DMS153 treated with DMSO at 0.1 percent for 48 hours (cell line): Measurements from ENCODE around the gene UMAD1.

ENCODE experiments used
- DNase-seq: peaks from one replicate; lab custom pipeline; 2025; ENCODE audit not compliant: unreplicated experiment; lab: John Stamatoyannopoulos, UW

UMAD1 gene

DNA sequence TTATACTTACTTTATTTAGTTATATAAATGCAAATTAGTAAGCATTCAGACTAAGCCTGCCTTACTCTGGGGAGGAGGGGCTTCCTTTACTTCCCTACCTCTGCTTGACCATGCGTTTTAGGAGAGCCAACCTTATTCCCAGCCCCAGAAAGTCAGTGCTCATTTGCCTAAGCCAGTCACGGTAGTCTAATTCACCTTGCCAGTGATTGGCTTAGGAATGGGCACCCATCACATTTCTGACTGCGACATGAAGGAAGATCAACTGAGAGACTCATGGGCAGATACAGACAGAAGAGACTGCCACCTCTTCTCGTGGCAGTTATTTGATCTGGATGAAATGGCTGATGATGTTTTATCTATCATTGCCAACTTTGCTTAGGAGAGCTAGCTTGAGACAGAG lies 48.4 kb downstream of the UMAD1 start:
- no peak for DNase-seq

DNA sequence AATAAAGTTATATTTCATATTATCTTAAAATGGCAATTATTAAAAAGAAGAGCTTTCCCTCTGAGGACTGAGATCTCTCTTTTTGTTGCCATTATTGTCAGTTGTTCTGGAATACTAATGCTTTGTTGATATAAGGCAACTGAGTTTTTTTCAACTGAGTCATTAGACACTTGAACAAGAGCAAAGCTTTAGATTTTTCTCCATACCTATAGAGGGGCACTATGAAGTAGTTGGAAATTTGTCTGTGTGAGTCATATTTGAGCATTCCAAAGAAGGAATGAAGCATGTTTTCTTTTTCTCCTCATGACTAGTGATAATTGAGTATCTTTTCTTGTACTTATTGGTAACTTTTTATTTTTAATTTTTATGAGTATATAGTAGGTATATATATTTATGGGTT lies 53.3 kb downstream of the UMAD1 start:
- no peak for DNase-seq

DNA sequence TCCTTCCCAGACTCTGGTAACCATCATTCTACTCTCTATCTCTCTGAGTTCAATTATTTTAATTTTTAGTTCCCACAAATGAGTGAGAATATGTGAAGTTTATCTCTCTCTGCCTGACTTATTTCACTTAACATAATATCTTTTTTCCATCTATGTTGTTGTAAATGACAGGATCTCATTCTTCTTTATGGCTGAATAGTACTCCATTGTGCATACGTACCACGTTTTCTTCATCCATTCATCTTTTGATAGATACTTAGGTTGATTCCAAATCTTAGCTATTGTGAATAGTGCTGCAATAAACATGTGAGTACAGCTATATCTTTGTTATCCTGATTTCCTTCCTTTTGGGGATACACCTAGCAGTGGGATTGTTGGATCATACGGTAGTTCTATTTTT lies 54.0 kb downstream of the UMAD1 start:
- DNase-seq: no peak

DNA sequence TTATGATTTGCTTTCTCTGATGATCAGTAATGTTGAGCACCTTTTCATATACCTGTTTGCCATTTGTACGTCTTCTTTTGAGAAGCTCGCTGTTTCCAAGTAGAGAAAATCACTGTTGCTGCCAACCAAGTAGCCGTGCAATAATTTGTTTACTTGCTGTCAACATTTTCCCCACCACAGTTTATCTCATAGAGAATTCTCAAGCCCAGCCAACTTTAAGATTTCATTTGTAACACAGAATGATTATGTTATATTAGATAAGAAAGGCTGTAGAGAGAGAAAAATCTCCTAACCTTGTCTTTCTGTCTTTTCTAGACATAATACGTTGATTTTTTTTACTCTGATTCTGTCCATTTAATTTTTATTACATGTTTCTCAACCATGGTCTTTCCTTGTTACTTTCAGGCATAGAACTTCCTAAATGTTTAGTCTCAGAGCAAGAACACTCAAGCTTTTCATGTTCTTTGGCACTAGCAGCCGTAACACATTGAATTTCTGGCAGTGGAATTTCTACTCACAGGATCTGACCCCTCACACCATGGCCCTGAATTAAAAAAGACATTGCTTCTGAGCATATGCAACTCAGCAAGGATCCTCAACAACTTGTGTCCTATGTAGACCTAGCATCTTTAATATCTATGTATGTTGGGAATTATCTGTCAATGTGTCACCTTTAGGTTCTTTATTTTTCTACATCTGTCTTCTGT lies 54.7 kb downstream of the UMAD1 start:
- no peak for DNase-seq

DNA sequence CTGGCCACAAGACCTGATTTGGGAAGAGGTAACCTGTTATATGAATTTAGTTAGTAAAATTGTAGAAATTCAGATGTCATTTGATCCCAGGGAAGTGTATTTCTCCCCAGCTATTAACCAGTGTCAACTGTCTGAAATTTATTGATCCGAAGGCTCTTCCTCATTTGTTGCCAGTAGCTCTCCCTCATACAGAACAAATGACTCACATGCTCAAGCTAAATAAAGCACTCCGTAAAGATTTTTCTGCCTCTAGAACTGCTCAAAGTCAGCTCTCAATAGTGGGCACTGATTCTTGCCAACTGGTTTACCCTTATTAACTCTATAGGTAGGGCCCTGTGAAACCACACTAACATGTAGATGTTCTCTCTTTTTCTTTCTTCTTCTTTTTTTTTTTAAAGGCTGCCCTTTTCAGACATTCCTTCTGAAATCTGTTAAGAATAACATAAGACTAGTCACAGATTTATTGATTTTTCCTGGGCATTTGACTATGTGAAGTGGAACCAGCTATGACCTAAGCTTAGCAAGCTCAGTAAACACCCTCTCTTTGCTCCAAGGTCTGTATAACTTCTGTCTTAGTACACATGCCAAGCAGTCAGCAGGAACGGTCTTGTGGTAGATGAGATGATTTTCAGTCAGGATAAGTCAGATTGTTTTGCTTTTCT lies 56.0 kb downstream of the UMAD1 start:
- no peak for DNase-seq

DNA sequence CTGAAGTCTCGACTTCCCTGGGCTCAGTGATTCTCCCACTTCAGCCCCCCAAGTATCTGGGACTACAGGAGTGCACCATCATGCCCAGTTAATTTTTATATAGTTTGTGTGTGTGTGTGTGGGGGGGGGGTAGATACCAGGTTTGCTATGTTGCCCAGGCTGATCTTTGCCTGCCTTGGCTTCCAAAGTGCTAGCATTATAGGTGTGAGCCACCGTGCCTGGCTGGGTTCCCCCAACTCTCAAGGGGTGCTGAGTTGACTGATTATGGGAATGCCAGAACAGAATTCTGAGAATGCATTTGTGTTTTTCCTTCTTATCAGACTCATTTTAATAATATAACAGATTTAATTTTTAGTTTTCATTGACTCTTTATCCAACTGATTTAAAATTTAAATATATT lies 58.4 kb downstream of the UMAD1 start:
- no peak for DNase-seq

DNA sequence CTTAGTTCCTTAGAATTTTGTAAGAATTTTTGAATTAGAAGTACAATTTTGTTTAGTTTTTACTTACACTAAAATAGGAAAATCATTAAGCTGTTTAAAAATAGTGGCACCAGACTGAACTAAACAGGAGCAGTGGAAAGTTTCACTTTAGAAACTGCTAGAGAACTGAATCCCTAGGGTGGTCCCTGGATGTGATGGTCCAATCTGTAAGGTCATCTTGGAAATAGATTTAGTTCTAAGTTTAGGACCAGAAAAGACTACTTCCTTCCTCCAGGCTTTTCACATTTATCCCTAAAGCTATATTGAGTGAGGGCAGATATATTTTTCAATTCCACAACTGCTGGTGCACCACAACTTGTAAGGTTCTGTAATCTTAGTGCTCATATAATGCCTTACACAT lies 58.8 kb downstream of the UMAD1 start:
- no peak for DNase-seq

DNA sequence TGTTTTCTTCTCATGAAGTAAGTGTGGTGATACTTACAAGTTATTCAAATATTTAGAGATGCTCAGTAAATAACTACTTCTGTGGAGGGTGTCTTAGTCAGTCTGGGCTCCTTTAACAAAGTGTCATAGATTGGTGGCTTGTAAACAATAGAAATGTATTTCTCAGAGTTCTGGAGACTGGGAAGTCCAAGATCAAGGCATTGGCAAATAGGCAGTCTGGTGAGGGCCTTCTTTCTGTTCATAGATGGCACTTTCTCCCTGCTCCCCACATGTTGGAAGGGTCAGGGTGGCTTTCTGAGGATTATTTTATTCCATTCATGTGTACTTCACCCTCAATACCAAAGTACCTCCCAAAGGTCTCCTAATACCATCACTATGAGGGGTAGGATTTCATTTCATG lies 59.4 kb downstream of the UMAD1 start:
- DNase-seq: no peak

DNA sequence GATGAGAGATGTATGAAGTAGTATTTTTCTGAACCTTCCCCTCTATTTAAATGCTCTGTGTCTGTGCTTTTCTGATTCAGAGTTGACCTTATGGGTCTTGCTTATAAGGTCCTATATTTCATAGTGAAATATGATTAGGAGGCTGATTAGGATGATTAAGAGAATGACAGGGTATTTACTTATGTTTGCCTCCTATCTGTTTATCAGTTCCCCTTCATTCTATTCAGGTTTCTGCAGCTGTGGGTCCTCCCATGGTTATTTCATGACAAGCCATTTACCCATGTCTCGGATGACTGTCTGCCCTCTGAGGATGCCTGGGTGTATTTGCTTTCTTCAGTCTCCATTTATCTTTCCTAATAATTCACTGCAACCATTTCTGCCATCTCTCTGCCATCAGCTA lies 61.0 kb downstream of the UMAD1 start:
- no peak for DNase-seq

DNA sequence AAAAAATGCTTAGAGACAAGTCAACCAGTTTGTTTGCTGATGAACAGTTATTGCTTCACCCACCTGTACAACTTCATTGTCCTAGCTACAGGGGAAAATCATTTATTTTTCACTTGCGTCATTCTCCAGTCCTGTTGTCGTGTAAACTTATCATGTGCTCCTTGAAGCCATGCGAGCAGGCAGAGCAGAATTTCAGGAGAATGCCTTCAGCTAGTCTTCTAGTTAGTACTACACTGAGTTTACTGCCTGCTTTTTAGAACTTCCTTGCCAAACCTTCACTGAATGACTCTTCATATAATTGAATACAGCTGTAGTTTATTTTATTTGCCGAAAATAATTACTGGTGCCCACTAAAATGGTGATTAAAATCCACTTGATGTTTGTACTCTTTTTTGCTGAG lies 62.3 kb downstream of the UMAD1 start:
- no peak for DNase-seq

DNA sequence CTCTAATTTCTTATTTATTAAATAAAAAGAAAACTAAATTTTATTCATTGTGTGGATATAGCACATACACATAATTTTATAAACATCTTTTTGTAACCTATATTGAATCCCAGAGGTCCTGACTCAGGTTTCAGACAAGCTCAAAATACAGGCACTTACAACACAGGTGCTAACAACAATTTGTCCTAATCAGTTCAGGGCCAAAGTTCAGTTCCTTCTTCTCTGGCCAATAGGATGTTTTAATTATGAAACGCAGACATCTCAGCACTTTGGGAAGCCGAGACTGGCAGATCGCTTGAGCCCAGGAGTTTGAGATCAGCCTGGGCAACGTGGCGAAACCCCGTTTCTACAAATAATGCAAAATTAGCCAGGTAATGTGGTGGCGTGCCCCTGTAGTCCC lies 62.9 kb downstream of the UMAD1 start:
- no peak for DNase-seq

DNA sequence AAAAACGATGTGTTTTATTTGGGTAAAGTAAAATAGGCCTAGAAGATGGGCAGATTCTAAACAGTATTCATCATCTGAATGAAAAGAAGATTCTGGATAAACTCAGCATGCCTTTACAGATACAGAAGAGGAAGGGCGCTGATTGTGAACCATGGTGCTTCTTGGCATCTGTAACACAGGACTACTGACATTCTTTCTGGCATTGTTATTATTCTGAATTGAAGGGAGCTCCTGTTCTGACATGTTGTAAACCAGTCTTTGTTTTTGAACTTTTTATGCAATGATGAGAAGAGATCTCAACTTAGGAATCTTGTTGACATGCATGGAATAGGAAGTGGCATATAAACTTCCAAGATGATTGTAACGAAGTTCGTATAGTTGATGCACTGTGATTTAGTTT lies 64.3 kb downstream of the UMAD1 start:
- DNase-seq: no peak

DNA sequence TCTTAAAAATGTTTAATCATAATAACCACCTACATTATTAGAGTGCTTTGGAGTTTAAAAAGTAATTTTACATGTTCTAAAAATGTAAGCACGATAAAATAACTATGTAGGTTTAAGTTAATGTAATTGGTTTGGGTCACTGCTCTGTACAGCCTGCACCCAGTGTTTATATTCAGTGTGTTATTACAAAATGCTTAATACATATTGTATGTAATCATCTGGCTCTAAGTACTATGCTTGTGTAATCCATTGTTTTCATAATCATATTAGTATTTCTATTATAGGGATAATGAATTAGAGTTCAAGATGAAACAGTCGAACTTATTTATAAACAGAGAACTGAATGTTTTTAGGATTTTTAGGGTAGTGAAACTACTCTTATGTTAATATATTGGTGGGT lies 64.8 kb downstream of the UMAD1 start:
- DNase-seq: no peak

DNA sequence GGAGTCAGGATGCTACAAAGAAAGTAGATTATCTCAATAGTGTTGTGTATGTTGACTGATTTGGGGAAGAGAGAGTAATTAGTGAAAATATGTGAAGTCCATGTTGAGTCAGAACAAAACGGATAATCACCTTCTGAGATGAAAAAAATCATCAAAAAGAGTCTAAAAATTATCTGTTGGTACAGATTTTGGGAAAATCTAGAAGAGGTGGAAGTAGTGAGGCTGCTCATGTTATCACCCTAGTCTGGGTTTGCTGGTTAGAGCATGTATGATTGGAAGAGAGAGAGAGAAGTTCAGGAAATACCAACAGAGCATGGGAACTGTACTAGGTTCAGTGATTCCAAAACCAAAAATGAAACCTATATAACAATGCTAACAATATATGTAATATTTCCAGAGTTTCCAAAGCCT lies 65.6 kb downstream of the UMAD1 start:
- DNase-seq: no peak

DNA sequence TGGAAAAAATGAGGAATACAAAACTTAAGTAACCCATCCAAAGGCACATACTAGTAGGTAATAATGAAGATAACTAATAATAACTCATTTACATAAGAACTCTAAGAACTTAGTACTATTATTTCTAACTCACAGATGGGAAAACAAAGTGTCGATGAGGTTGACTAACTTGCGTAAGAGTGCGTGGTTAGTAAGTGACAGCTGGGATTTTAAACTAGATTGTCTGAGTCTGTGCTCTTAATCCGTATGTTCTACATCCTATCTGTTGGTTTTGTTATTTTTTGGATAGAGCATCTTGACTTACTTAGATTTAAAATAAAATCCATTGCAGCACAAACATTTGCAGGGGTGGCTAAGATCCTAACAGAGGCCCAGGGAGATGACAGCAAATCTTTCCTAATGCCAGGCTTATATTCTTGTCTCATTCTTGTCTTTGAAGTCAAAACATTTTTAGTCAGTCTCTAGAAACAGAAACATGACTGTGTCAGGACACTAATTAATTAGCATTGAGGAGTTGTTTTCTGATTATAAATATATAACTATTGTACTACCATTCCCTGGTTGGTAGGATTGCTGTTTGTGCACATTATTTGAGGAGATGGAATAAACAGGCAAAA lies 66.1 kb downstream of the UMAD1 start:
- DNase-seq: no peak

DNA sequence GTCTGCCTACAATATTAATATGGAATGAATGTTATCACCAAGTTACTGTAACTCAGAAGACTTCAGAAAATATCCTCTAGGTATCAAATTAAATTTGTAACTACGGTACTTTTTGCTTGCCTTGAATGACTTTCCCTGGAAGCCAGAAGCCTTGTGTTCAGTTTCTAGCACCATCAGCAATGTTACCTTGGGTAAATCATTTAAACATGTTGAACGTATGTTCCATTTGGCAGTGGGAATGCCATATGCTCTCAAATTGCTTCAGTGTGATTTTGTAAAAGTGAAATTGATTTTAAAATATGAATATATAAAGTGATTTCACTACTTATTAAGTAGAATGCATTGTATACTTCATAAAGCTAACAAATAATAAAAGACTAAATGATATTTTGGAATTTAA lies 66.7 kb downstream of the UMAD1 start:
- DNase-seq: no peak

DNA sequence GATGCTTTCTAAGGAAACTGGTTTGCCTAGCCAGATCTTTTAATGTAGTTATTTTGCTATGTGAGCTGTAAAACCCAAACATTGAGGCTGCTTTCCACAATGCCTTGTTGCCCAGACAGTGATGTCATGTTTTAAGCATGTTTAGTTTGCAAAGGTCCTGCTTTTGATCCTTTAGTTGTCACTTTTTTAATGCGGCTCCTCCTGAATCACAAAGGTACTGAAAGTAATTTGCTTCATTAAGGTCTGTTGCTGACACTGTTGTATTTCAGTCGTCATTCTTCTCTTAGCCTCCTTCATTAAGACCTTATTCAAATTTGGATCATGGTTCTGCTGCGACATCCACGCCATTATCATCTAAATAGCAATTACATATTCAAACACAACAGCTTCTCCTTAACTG lies 67.3 kb downstream of the UMAD1 start:
- DNase-seq: no peak

DNA sequence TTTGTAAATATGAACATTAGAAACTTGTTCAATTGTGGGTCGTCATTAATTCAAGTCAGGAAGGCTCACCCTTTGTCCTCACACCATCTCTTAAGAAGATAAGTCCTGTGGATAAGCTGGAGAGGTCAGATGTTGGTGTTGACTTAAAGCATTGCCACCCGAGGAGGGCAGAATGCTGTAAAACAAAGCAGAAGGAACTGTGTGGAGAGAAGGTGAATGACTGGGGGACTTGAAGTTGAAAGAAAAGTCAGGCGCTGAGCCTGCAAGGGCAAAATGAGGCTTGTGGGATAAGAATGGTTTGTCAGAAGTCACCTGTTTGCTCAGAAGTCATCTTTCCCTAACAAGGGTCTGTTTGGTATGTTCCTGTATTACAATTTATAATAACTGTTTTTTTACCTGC lies 68.7 kb downstream of the UMAD1 start:
- DNase-seq: no peak

DNA sequence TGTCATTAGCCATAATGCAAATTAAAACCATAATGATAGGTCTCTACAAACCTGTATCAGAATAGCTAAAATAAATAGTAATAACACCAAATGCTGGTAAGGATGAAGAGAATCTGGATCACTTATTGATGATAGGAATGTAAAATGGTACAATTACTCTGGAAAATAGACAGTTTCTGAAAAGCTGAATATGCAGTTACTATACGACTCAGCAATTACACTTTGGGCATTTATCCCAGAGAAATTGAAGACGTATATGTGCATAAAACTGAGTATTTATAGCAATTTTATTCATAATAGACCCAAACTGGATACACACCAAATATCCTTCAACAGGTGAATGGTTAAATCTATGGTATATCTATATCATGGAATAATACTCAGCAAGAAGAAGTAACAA lies 69.9 kb downstream of the UMAD1 start:
- no peak for DNase-seq

DNA sequence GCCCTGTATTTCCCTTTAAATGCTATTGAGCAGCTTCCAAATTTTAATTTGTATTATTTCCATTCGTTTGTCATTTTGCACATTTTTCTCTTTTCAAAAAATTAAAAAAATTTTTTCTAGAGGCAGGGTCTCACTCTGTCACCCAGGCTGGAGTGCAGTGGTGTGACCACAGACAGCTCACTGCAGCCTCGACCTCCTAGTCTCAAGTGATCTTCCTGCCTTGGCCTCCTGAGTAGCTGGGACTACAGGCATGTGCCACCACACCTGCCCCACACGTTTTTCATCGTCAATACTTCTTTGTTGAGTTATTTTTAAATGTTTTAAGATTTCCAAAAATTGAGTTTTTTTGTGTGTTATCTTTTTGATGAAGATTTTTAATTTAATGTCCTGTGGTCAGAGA lies 73.2 kb downstream of the UMAD1 start:
- DNase-seq: no peak

DNA sequence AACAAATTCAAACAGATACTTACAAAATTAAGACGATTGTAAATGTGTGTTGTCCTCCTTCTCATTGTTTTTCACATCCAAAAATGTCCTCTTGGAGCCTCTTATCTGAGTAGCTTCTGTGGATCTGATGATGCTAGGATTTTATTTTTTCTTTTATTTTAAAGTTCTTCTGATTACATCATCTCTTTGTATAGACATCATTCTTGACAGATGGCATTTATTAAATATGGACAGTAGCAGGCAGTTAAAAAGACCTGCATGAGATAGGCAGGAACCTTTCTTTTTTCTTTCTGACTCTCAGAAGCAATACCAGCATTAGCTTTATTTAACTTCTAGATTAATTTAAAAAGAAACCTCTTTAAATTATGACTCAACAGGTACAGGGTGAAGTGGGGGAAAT lies 77.9 kb downstream of the UMAD1 start, which contains the start of gene RPA3:
RPA3 (minus strand) TSS at position 116 of the 400 bp plus-strand sequence. CDS start 78,189 bp downstream, outside the sequence.
- no peak for DNase-seq

DNA sequence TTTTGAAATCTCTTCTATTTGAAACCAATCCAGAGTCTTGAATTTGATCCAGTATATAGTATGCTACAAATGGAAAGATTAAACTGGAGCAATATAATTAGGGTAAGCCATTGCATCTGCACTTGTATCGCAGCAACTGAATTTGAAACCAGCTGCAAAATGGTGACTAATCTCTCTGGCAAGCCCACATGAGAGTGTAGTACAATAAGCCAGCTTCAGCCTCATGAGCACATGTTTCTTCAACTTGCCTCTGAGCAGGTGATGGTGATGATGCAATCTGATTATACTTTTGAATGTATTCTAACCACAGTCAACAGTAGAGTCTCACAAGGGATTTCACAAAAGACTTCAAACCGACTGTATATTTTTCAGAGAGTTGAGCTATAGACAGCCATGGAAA lies 78.7 kb downstream of the UMAD1 start:
- peak; percentile 98 for DNase-seq
